Sciatic nerve (tissue), 2 donors: Measurements from ENCODE around the gene NKAIN4. TPM values are rescaled to one million over a fixed set of nuclear protein-coding genes. Genes with fewer than 3 reads are reported as not detected.

ENCODE experiments used
- ATAC-seq: fragments of 200-7000 bp; cut with Tn5 transposase; one replicate; pipeline ENCODE4 v1.9.1; 2020; ENCODE audit warnings: mild to moderate bottlenecking, moderate library complexity
- DNase-seq: peaks from one replicate; pipeline ENCODE4 v3.0.0-alpha.2; 2020; ENCODE audit warnings: low spot score
- intact Hi-C: fragments of 100-400 bp; cut with DNase I; formaldehyde crosslinking; loops from one replicate; pipeline ENCODE4 v1.14.2; 2022
- total RNA-seq: library from RNA; stranded (reverse); fragmentation: NEBNext Ultra II Directional; extraction: Animal tissue kit (Norgen Biotek cat#: 25700); gene quantifications from one replicate; pipeline ENCODE4 v1.2.1, GENCODE V29; 2021
- donor health status: DM: no; HTN: no; CAD: no.
- donor health status: DM: no; HTN: no; CAD: no.

Gene NKAIN4
- total RNA-seq: 3.0 TPM

DNA sequence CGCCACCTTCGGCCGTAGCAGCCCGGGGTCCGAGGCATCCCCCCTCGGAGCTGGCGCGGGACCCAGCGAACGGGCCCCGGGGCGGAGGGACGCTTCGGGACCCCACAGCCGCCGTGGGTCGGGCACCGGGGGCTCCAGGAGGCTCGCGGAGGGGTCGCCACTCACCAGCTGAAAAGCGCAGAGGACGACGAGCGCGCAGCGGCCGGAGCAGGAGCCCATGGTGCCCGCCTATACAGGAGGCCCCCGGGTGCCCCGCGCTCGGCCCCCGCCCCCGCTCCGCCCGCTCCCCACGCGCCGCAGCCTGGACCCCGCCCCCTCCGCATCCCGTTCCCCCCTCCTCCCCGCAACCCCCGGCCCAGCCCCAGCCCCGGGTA, at the start of gene NKAIN4:
Gene NKAIN4 (minus strand): TSS at position 232 of the 374 bp plus-strand sequence. CDS start 13 bp downstream, at position 219.
- intact Hi-C loops: no loop called here
- ATAC-seq (no peak), DNase-seq (no peak)

DNA sequence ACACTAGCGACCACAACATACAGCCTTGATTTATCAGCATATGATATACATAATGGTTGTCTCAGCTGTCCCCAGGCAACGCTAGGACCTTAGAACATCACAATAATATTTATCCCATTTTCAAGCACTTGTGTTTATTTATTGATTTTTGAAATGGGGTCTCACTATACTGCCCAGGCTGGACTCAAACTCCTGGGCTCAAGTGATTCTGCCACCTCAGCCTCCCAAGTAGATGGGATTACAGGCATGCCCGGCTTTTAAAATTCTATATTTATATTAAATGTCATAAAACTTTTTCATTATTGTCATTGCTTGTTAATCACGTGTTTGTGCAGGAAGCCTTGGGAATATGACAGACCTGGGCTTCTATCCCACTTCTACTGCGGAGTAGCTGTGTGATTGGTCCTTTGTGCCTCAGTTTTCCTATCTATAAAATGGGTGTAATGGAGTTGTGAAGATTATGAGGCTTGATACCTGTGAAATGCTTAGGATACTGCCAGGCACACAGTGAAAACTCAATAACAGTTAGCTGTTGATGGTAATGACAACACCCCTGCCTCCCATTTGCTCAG, 48.9 kb upstream of the NKAIN4 start:
- ATAC-seq: no peak
- DNase-seq: no peak
- intact Hi-C loops: no loop called here

DNA sequence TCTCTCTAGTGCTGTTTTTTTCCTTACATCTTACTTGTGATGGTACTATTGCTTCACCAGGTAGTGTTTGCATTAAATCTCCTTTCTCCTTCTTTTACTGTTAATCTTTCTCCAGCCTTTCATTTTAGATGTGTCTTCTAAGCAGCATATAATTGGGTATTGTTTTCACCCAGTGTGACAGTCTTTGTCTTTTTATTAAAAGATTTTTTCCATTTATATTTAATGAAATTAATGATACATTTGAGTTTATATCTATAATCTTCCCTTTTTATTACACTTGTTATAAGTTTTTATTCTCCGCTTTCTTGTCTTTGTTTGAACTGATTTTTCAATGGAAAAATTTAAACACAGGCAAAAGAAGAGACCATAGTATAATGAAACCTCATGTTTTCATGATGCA, 47.4 kb upstream of the NKAIN4 start:
- intact Hi-C loops: no loop called here
- no peak for ATAC-seq
- DNase-seq: no peak

DNA sequence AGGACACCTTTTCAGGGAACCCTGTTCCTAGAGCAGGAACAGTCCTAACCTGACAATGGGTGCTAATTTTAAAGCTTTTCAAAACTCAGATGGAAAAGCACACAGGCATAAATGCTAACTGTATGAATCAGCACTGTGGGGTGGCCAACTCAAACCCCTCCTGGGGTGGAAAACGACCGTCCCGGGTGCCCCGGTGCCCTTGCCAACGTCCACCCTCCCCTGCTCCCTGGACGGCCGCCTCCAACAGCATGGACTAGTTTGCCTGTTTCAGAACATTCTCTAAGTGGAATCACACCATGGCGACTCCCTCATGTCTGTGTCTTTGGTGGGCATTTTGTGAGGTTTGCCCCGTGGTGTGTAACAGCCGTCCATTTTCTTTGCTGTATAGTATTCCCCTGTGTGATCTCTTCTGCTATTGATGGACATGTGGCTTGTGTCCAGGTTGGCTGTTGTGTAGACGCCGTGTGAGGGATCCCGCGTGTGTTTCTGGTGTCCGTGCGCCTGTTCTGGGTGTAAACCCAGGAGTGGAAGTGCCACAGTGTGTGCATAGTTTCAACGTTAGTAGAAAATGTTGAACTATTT, 44.6 kb upstream of the NKAIN4 start:
- ATAC-seq: no peak
- no peak for DNase-seq
- intact Hi-C loops: no loop called here

DNA sequence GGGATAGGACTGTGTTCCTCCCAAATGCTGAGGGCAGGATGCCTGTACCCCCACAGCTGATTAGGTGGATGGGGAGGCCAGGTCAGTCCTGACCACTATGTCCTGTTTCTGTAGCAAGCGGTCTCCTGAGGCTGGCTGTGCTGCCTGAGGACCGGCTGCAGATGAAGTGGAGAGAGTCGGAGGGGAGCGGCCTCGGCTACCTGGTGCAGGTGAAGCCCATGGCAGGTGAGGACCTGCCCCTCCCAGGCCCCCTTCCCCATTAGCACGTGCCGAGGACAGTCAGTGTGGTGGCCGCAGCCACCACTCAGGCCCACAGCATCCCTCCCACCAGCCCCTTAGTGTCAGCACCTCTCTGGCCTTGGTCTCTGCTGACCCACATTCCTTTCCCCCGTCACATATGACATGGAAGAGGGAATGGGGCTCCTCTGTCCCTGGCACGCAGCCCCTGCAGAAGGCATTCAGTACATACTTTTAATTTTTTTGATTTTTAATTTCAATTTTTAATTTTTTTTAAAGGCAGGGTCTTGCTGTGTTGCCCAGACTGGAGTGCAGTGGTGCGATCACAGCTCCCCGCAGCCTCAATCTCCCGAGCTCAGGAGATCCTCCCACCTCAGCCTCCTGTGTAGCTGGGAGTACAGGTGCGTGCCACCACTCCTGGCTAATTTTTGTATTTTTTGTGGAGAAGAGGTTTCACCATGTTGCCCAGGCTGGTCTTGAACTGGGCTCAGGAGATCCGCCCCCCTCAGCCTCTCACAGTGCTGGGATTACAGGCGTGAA, 43.7 kb upstream of the NKAIN4 start:
- DNase-seq (no peak), ATAC-seq (no peak)
- intact Hi-C loops: no loop called here

DNA sequence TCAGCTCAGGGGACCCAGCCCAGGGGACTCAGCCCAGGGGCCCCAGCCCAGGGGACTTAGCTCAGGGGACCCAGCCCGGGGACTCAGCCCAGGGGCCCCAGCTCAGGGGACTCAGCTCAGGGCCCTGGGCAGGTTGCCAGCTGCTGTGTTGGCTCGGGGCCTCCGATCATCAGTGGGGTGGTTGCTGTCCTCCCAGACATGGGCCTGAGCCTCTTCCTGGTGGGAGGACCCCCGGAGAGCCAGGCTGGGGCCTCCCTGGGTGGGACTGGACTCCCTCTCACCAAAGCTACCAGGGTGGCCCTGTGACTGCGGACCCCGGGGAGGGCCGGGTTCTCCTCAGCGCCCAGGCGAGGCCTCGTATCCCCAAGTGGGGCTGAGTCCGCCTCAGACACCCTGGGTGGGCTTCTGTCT, 43.1 kb upstream of the NKAIN4 start:
- ATAC-seq (no peak), DNase-seq (no peak)
- intact Hi-C loops: no loop called here

DNA sequence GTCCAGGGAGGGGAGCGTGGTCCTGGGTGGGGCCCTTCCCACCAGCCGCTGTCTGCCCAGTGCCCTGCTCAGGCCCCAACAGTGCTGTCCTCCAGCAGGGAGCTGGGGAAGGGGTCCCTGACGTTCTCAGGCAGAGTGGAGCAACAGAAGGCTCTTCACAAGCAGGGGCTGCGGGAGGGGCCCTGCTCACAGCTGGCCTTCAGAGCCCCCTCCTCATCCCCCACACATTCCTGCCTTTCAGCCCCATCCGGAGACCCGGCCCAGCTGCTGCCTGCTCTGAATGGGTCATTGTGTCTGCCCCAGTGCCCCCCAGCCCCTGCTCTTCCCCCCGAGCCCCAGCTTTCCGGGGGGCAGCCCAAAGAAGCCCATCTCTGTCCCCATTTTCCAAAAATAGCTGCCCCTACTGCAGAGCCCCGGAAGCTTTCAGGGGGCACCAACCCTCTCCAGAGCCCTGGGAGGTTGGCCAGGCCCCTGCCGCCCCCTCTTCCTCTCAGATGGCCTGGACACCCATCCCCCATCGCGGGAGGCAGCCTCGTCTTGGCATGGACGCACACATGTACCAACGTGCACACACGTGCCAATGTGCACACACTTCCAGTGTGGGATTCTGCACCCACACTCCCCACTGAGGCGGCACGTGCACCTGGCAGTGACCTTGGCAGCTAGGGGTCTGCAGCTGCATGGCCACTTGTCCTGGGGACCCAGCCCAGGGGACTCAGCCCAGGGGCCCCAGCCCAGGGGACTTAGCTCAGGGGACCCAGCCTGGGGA, 42.5 kb upstream of the NKAIN4 start:
- intact Hi-C loops: no loop called here
- ATAC-seq: no peak

DNA sequence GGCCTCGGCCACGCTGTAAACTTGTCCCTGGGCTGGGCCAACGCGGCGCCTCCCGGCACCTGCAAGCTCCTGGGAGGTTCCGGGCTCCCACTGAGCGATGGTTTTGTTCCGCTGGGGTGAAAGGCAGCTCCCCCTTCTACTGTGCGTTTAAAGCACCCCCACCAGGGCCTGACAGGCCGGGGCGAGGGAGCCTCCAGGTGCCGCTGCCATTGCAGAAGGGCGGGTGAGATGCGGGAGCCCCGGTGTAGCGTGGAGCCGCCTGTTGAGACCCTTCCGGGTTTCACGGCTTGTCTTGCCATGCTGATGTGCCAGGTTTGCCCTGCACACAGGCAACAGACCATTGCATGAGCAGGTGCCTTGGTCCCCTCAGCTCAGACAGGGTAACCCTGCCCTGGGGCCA, 41.6 kb upstream of the NKAIN4 start:
- DNase-seq: no peak
- no peak for ATAC-seq
- intact Hi-C loops: no loop called here

More for the DNA sequence above, 42.5 kb upstream of the NKAIN4 start:
- DNase-seq: no peak

DNA sequence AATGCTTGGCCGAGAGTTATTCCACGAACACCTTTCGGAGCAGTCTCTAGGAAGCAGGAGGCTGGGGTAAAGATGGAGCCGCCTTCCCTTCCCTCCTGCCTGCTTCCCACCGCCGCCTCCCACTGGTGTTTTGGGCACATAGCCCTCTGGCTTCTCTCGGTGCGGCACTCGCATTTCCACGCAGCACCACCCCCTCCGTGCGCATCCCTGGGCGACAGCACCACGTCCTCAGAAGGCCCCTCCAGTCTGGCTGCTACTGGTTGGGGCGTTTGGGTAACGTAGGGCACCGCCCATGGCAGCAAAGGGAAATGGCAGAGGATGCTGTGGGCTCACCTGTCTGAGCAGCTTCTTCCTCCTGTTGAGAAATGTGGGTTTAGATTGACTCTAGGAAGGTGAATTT, 41.2 kb upstream of the NKAIN4 start:
- DNase-seq (no peak), ATAC-seq (no peak)
- intact Hi-C loops: no loop called here

DNA sequence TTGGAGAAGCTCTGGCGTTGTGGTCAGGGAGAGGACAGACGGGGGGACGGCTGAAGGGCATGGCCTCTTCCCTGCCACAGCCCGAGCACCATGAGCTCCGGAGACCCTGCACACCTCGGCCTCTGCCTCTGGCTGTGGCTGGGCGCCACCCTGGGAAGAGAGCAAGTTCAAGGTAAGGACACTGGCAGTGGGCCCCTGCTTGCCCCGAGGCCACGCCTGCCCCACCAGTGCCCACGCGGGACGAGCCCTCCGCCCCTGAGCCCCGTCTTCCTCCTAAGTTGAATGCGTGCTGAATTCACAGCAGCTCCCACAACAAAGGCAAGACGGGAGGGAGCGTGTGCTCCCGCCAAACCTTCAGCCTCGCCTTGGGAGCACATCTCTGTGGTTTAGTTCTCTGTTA, 40.8 kb upstream of the NKAIN4 start:
- intact Hi-C loops: no loop called here
- DNase-seq: no peak
- ATAC-seq: no peak

DNA sequence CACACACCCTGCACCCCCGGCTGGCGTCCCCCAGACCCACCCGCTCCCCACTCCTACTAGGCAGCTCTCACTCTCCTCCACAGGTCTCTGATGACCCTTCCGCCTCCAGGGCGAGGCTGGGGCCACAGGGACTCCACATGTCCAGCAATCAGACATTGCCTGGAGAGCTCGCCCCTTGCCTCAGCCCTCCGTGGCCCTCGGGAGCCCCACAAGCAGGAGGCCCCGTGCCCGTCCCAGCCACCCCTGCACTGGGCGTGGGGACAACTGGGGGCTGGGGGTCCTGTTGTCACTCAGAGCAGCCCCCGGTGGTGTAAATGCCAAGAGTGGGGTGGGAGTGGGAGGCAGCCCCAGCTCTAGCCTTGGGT, 40.3 kb upstream of the NKAIN4 start:
- ATAC-seq: no peak
- DNase-seq: no peak
- intact Hi-C loops: no loop called here

DNA sequence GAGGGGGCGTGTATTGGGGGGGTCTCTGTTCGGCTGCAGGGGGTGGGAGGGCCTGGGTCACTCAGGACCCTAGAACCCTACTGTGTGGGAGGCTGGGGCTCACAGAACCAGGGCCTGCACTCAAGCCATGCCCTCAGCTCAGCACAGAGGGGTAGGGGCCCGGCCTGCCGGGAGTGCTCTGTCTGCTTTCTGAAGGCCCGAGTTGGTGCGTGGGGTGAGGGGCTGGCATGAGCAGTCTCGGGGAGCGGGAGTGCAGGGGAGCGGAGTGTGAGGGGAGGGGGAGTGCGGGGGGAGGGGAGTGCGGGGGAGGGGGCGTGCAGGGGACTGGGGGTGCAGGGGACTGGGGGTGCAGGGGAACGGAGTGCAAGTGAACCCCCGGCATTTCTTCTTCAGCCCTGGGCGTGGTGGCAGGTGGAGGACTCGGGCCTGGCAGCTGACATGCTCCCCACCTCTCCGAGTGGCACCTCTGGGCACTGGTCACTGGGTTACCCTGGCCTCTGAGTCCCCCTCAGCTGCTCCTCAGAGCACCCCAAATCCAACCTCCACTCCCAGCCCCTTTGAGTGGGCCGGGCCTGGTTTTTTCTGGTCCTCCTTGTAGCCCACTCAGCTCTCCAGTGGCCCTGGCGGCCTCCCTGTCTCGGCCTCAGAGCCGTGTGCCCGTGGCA, 39.7 kb upstream of the NKAIN4 start:
- no peak for ATAC-seq
- intact Hi-C loops: no loop called here
- DNase-seq: no peak

DNA sequence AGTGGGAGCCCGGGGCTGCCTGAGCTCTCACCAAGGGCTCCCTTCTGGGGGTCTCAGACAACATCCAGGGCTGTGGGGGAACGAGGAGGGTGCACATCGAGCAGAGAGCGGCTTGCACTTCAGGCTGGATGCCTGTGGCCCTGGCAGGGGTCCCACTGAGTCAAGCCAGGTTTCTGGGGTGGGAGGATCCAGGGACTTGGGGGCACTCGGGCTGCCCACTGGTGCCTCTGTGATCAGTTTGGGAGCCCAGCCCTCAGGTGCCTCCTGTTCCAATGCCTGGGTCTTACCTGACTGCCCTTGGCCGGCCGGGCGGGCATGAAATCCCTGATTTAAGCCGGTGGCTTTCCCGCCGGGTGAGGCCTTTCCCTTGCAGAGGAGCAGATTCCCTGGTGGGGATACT, 39.2 kb upstream of the NKAIN4 start:
- ATAC-seq: no peak
- intact Hi-C loops: no loop called here
- DNase-seq: no peak

DNA sequence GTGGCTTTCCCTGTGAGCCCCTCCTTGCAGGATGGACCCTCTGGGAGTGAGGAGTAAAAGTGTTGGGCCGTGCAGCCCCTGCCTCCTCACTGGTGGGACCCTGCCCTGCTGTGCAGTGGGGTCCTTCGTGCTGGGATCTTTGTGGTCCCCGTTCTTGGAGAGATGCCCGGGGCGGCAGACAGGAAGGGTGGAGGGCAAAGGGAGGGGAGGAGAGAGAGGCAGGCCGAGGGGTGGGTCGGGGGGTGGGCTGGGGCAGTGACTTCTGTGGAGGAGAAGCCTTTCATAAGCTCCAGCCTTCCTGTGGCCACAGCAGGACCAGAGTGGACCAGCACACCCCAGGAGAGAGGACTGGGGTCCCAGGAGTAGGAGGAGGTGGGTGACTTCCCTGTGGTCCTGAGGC, 38.6 kb upstream of the NKAIN4 start, which contains the start of gene COL20A1:
Gene COL20A1 (plus strand): TSS at position 283 of the 400 bp plus-strand sequence. CDS start 1,922 bp downstream, outside the sequence.
- ATAC-seq: no peak
- no peak for DNase-seq
- intact Hi-C loops: no loop called here

DNA sequence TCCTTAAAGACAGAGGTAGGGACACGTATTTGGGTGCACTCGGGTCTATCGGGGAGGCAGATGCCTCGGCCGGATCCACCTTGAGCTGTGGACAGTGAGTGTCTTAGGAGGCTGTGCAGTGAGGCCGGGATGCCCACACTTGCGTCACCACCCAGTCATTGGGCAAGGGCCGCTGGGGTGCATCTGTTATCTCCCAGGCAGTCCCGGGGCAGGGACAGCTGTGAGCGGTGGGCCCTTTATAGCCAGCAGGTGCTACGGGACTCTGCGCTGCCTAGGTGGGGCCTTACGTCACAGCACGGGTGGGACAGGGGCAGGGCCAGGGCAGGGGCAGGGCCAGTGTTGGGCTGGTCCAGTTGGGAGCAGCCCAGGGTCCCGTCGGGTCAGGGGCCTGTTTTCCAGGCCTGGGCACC, 38.0 kb upstream of the NKAIN4 start:
- intact Hi-C loops: no loop called here
- ATAC-seq (no peak), DNase-seq (no peak)

DNA sequence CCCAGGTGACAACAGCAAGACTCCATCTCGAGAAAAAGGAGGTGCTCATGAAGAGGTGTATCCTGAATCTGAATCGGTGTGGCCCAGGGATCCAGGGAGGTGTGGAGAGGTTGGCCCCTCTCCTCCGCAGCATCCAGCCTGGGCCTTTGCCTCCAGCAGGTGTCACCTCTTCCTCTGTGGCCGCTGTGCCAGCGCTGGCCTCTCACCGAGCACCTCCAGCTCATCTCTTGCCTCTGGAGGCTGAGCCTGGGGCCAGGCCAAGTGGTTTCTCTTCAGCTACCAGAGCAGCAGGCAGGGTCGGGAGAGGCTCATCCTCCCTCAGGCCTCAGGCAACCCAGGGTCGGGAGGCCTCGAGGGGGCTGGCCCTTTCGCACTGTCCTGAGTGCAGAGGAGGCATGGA, 37.5 kb upstream of the NKAIN4 start:
- no peak for DNase-seq
- no peak for ATAC-seq
- intact Hi-C loops: no loop called here

DNA sequence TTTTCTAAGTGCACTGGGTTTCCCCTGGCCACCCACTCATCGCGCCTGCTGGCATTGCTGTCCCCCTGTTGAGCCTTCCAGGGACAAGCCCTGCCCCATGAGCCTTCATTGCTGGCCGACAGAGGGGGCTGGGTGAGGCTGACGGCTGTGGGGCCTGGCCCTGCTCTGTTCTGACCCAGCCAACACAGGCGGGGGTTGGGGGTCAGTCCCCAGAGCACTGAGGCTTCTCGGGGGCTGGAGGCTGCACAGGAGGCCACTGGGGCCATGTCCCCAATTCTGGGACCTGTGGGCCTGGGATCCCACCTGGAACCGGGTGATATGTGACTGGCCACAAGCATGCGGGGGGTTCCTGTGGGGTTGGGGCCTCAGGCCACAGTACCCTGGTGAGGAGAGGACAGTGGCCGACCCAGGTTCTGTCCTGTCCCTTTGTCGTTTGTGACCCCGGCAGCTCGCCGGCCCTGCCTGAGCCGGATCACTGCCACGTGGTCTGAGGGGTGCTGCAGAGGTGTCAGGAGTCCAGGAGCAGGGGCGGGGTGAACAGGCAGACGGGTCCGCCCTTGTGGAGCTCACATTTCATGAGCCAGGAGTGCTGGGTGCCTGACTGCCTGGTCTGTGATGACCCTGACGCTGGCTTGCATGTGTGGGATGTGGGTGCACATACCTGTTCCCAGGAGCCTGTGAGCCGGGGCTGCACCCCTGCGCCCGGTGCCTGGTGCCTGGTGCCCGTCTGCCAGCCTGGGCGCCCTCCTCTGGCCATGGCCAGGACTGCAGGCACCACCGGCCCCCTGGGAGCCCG, 36.6 kb upstream of the NKAIN4 start:
- intact Hi-C loops: no loop called here
- ATAC-seq (no peak), DNase-seq (no peak)

DNA sequence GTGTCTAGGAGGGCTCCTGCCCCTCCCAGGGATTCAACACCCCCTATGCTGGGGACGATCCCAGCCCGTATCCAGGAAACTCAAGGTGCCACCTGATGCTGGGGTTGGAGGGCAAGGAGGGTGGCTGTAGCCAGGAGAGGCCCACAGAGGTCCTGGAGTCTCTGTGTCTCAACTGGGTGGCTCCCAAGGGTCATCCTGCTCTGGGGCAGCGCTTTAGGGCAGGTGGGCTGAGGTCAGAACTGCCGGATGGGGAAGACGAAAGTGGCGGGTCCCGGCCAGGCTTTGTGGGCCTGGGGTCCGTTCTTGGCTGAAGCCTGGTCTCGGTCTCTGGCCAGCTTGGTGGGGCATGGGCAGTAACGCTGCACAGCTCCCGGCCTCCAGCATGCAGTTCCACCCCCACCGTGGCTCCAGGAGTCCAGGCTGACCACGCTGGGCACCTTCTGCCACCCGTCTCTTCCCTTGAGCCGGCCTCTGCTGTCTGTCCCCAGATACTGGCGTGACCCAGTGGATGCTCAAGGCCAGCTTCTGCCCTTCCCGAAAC, 35.9 kb upstream of the NKAIN4 start:
- intact Hi-C loops: no loop called here
- DNase-seq: no peak
- no peak for ATAC-seq
